ENCODE measurements around the gene TAS2R31.

Gene TAS2R31

DNA sequence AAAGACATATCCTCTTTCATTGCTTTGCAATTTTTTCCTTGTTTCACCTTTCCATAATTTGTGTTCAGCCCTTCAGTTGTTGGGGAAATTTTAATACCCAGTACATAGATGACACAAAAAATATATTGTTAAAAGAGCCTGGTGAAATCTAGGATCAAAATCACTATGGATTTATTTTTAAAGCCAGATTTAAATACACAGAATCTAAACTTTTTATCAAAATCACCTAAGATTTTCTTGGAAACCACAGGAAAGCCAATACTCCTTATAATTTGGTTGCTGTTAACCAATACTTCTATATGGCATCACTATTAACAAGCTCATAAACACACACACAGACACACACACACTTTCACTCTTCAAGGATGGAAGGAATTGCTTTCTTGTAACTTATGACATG lies 33.0 kb downstream of the TAS2R31 start, which contains the start of gene TAS2R20:
TSS of gene TAS2R20 (minus strand) at position 101 of the 400 bp plus-strand sequence. CDS start 429 bp downstream, outside the sequence.
- Histone ChIP-seq H3K9ac (ENCODE audit: low read depth, low read length) (no peak within 1 kb of the TSS), H3K4me1 (ENCODE audit: insufficient read depth, low read length) (no peaks in the 10 kb centered on the region), H3K27ac (ENCODE audit: low read length) (no peak within 1 kb of the TSS), H3K27me3 (ENCODE audit: insufficient read depth, low read length) (no peaks in the 10 kb centered on the region), H3K9me3 (ENCODE audit: insufficient read depth, low read depth, low read length) (no peaks in the 10 kb centered on the region; the same call in 1 of the 2 replicates), H3K4me3 (ENCODE audit: low read length) (no peak within 1 kb of the TSS), H3K36me3 (ENCODE audit: insufficient read depth, low read depth, low read length) (no peaks in the 10 kb centered on the region)

DNA sequence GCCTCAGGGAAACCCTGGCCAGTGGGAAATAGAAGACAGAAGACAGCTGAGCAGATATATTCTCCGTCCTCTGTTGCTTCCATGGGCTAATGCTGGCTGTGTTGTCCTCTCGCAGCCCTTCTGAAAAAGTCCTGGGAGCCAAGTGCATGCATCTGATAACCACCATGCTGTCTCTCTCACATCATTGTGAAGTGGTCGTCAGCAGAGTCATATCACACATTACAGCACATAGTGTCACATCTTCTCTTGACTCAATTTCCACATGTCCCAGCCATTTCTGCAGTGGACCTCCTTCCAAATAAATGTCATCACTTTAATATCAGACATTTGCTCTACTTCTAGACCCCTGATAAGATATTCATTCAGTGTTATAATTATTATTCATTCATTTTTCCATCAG lies 36.9 kb downstream of the TAS2R31 start:
- no peaks in the 10 kb centered on the region for H3K27me3 ChIP-seq (ENCODE audit: insufficient read depth, low read length)
- no peak overlapping the region for H3K9ac ChIP-seq (ENCODE audit: low read depth, low read length)
- H3K9me3 ChIP-seq (ENCODE audit: insufficient read depth, low read depth, low read length) = no peaks in the 10 kb centered on the region
- H3K36me3 ChIP-seq (ENCODE audit: insufficient read depth, low read depth, low read length) = no peaks in the 10 kb centered on the region
- H3K4me1 ChIP-seq (ENCODE audit: insufficient read depth, low read length) = no peaks in the 10 kb centered on the region
- H3K27ac ChIP-seq (ENCODE audit: low read length) = no peak overlapping the region
- no peak overlapping the region for H3K4me3 ChIP-seq (ENCODE audit: low read length)

- H3K27ac ChIP-seq (ENCODE audit: low read length) = no peak overlapping the region
- H3K9me3 ChIP-seq (ENCODE audit: insufficient read depth, low read depth, low read length) = no peaks in the 10 kb centered on the region
- H3K27me3 ChIP-seq (ENCODE audit: insufficient read depth, low read length) = no peaks in the 10 kb centered on the region
- no peak overlapping the region for H3K9ac ChIP-seq (ENCODE audit: low read depth, low read length)
- H3K36me3 ChIP-seq (ENCODE audit: insufficient read depth, low read depth, low read length) = no peaks in the 10 kb centered on the region
- H3K4me3 ChIP-seq (ENCODE audit: low read length) = no peak overlapping the region
- no peaks in the 10 kb centered on the region for H3K4me1 ChIP-seq (ENCODE audit: insufficient read depth, low read length)
Measured at GRCh38 chr12:10989107-10989506, 42.1 kb downstream of the TAS2R31 start.

GRCh38 chr12:10986812-10987211 lies 44.4 kb downstream of the TAS2R31 start, which contains the start of gene TAS2R50:
TSS of gene TAS2R50 (minus strand) at chr12:10986912. CDS start at chr12:10986860, 52 bp downstream.
- H3K27me3 ChIP-seq (ENCODE audit: insufficient read depth, low read length) = no peaks in the 10 kb centered on the region
- H3K9me3 ChIP-seq (ENCODE audit: insufficient read depth, low read depth, low read length) = no peaks in the 10 kb centered on the region
- H3K4me1 ChIP-seq (ENCODE audit: insufficient read depth, low read length) = no peaks in the 10 kb centered on the region
- no peak within 1 kb of the TSS for H3K27ac ChIP-seq (ENCODE audit: low read length)
- H3K4me3 ChIP-seq (ENCODE audit: low read length) = no peak within 1 kb of the TSS
- H3K9ac ChIP-seq (ENCODE audit: low read depth, low read length) = no peak within 1 kb of the TSS
- no peaks in the 10 kb centered on the region for H3K36me3 ChIP-seq (ENCODE audit: insufficient read depth, low read depth, low read length)

DNA sequence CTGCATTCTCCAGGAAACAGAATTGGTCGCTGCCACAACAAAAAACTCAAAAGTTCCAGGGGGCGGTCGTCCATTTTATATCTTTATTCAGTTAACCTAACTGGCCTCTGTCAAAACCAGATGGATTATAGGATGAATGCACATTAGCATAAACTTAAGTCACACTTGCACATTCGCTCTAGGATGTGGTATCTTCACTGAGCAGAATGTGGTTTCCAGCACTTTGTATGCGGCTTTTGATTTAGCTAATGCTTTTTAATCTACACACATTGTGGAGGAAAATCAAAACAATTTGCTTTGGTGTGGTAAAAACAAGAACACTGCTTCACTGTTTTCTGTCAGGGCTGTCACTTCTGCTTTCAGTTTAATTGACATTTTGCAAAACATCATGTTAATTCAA lies 49.0 kb downstream of the TAS2R31 start:
- no peaks in the 10 kb centered on the region for H3K36me3 ChIP-seq (ENCODE audit: insufficient read depth, low read depth, low read length)
- no peaks in the 10 kb centered on the region for H3K9me3 ChIP-seq (ENCODE audit: insufficient read depth, low read depth, low read length)
- no peak overlapping the region for H3K4me3 ChIP-seq (ENCODE audit: low read length)
- 0 out of 2 replicates have a peak, but pooled peaks cover 4% of the 10 kb centered on the region for H3K4me1 ChIP-seq (ENCODE audit: insufficient read depth, low read length)
- no peak overlapping the region for H3K27ac ChIP-seq (ENCODE audit: low read length)
- H3K27me3 ChIP-seq (ENCODE audit: insufficient read depth, low read length) = no peaks in the 10 kb centered on the region
- H3K9ac ChIP-seq (ENCODE audit: low read depth, low read length) = no peak overlapping the region

Measured in iPS-20b (cell line).